Measurements from ENCODE around the gene ZNF124.

The ZNF124 gene

DNA sequence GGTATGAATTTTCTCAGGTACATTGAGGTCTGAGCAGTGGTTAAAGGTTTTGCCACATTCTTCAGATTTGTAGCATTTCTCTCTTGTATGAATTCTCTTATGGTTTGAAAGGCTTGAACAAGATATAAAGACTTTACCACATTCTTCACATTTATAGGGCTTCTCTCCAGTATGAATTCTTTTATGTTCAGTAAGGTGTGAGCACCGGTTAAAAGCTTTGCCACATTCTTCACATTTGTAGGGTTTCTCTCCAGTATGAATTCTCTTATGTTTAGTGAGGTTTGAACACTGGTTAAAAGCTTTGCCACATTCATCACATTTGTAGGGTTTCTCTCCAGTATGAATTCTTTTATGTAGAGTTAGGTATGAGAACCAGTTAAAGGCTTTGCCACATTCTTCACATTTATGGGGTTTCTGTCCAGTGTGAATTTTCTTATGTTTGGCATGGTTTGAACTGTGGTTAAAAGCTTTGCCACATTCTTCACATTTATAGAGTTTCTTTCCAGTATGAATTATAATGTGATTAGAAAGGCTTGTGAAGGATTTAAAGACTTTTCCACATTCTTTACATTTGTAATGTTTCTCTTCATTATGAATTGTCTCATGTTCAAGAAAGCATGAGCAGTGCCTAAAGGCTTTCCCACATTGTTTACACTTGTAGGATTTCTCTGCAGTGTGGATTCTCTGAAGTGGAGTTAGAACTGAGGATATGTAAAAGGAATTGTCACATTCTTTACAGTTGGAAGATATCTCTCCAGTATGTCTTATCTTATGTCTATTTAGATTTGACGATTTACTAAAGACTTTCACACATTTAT lies 18.4 kb upstream of the ZNF124 start:
- H3K4me3 ChIP-seq (ENCODE audit: control insufficient read depth, low read depth, low read length), result no peak overlapping the region
- TF ChIP-seq, protein P1, sequence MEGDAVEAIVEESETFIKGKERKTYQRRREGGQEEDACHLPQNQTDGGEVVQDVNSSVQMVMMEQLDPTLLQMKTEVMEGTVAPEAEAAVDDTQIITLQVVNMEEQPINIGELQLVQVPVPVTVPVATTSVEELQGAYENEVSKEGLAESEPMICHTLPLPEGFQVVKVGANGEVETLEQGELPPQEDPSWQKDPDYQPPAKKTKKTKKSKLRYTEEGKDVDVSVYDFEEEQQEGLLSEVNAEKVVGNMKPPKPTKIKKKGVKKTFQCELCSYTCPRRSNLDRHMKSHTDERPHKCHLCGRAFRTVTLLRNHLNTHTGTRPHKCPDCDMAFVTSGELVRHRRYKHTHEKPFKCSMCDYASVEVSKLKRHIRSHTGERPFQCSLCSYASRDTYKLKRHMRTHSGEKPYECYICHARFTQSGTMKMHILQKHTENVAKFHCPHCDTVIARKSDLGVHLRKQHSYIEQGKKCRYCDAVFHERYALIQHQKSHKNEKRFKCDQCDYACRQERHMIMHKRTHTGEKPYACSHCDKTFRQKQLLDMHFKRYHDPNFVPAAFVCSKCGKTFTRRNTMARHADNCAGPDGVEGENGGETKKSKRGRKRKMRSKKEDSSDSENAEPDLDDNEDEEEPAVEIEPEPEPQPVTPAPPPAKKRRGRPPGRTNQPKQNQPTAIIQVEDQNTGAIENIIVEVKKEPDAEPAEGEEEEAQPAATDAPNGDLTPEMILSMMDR (conservative IDR thresholded peaks at IDR 0.05; ENCODE audit: control insufficient read depth, insufficient read depth, low read depth, low read length), result no peak
- DNase-seq (ENCODE audit: low read depth), result no peak

DNA sequence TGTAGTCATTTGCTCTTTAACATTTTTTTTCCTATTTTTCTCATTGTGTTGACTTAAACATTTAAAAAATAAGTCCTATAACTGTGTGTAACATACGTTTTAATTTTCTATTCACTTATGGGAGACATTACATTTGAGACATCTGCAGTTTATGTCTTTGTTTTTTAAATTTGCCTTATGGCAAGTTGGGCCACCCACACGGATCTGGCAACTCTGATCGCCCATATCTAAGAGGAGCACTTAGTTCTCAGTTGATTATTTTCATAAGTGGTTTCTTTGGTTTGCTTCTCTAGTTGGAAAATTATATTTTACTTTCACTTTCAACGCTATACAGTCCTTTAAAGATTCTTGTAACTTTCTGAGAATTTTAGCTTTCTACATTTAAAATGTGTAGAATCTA lies 13.8 kb upstream of the ZNF124 start:
- no peak overlapping the region for H3K4me3 ChIP-seq (ENCODE audit: control insufficient read depth, low read depth, low read length)
- DNase-seq (ENCODE audit: low read depth), result no peak
- TF ChIP-seq, protein P1 (conservative IDR thresholded peaks at IDR 0.05; ENCODE audit: control insufficient read depth, insufficient read depth, low read depth, low read length), result no peak

DNA sequence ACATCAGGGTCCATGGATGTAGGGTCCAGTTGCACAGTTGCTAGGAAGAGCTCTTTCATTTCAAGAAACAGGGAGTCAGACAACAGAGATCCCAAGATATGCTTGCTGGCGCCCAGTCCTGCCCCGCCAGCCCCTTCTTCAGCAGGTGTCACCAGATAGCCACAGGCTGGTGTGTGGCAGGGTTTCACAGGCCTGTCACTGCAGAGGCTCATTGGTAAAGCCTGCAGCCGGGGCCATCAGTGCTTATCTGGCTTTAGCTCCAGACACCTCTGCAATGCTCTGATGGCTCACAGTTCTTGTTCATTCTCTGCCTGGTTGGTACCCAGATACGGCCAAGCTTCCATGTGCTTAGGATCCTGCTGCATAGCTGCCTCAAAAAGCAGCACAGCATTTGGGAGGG lies 12.4 kb upstream of the ZNF124 start:
- no peak for DNase-seq (ENCODE audit: low read depth)
- TF ChIP-seq, protein P1 (conservative IDR thresholded peaks at IDR 0.05; ENCODE audit: control insufficient read depth, insufficient read depth, low read depth, low read length), result no peak
- H3K4me3 ChIP-seq (ENCODE audit: control insufficient read depth, low read depth, low read length), result no peak overlapping the region

DNA sequence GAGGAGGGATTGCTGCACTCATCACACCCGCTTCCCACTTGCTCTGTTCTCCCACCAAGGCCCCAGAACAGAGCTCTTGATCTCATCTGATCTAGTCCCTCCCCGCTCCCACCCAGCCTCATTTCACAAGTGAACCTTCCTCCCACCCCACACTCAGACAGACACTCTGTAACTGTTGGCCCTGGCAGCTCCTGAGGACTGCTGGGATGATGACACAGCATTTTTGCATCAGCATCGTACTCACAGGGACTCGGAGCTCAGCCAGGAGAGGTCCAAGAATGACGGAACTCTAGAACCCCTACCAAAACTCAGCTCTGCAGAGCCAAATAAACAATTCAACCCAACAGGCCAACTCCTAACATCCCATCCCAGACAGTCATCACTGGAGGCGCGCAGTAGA lies 11.2 kb upstream of the ZNF124 start:
- DNase-seq (ENCODE audit: low read depth), result no peak
- H3K4me3 ChIP-seq (ENCODE audit: control insufficient read depth, low read depth, low read length), result no peak overlapping the region
- TF ChIP-seq, protein P1 (conservative IDR thresholded peaks at IDR 0.05; ENCODE audit: control insufficient read depth, insufficient read depth, low read depth, low read length), result no peak

DNA sequence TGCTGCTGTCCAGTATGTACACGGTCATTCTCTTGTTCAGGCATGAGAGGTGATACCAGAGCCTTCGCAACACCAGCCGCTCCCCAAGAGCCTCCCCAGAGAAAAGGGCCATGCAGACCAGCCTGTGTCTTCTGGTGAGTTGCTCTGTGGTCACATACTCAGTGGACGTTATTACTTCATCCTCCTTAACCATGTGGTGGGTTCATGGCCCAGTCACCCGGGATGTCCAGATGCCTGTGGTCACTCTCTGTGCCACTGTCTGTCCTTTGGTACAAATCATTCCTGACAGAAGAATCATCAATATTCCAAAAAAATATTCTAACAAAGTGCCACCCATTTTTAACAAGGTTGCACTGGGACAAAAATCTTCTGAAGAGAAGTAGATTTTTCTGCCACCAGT lies 8.8 kb upstream of the ZNF124 start:
- DNase-seq (ENCODE audit: low read depth), result no peak
- TF ChIP-seq, protein P1 (conservative IDR thresholded peaks at IDR 0.05; ENCODE audit: control insufficient read depth, insufficient read depth, low read depth, low read length), result no peak
- no peak overlapping the region for H3K4me3 ChIP-seq (ENCODE audit: control insufficient read depth, low read depth, low read length)

DNA sequence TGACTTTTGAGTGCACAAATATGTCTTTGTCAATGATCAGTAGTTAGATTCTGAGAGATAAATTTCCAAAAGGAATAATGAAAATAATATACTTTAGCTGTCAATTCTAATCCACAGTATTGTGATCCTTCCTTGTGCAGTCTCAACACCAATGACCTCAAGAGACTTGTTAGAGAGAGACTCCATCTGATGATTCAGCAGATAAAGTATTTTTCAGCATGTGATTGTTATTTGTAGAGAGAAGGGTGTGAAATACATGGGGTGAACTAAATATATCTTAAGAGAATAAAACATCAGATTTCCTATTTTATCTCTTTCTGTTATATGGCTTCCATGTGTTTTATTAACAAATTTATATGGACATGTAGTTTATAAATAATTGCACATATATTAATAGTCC lies 5.9 kb upstream of the ZNF124 start:
- no peak for DNase-seq (ENCODE audit: low read depth)
- no peak overlapping the region for H3K4me3 ChIP-seq (ENCODE audit: control insufficient read depth, low read depth, low read length)
- TF ChIP-seq, protein P1 (conservative IDR thresholded peaks at IDR 0.05; ENCODE audit: control insufficient read depth, insufficient read depth, low read depth, low read length), result no peak

Data from fibroblast of mammary gland (primary cell).